ENCODE results near the gene SEZ6L2. TPM values are rescaled to one million over a fixed set of nuclear protein-coding genes. Genes with fewer than 3 reads are reported as not detected.

Gene SEZ6L2
- total RNA-seq, 1 donor from 2014 or later = 0.21 TPM

- H3K27me3 ChIP-seq = no peaks in the 10 kb centered on the region
- peak overlapping the region; percentile 75 to 80 for H3K27ac ChIP-seq
- no peak for DNase-seq (ENCODE audit: low spot score in 2 of 2)
- intact Hi-C loops (cut with DNase I) = loop anchor here (2.0 to 5.0 kb wide), 4 partner anchors 64 to 450 kb away; partner anchors contain the start of genes CDIPT and MAZ
- peaks cover 3 to 6% of the 10 kb centered on the region in 2 donors for H3K36me3 ChIP-seq
- H3K9me3 ChIP-seq = no peaks in the 10 kb centered on the region
- H3K4me3 ChIP-seq = peak overlapping the region; percentile 91 to 96
- H3K4me1 ChIP-seq = peaks cover 11 to 17% of the 10 kb centered on the region in 2 donors
- TF ChIP-seq CTCF (IDR thresholded peaks at IDR 0.05) = no peak
Observed at GRCh38 chr16:29927070-29927905, 27.9 kb upstream of the SEZ6L2 start.

- H3K4me1 ChIP-seq = peaks cover 11 to 17% of the 10 kb centered on the region in 2 donors
- peak overlapping the region; percentile 91 to 96 for H3K4me3 ChIP-seq
- H3K27me3 ChIP-seq = no peaks in the 10 kb centered on the region
- H3K36me3 ChIP-seq = peaks cover 9% of the 10 kb centered on the region in 2 donors
- no peaks in the 10 kb centered on the region for H3K9me3 ChIP-seq
- H3K27ac ChIP-seq = peak overlapping the region; percentile 75 to 80
- intact Hi-C loops (cut with DNase I) = loop anchor here (1.0 to 5.0 kb wide), 7 partner anchors 26 to 451 kb away; partner anchors contain the start of genes ASPHD1, CDIPT, MAZ and TAOK2
- DNase-seq (ENCODE audit: low spot score in 2 of 2) = no peak
- TF ChIP-seq CTCF (IDR thresholded peaks at IDR 0.05) = no peak
Observed at GRCh38 chr16:29926711-29927052, 27.3 kb upstream of the SEZ6L2 start.

- peak; percentile 40 to 94 for DNase-seq (ENCODE audit: low spot score in 2 of 2)
- TF ChIP-seq CTCF (IDR thresholded peaks at IDR 0.05) = no peak
- H3K4me3 ChIP-seq = peak within 1 kb of the TSS; percentile 91 to 96
- peak within 1 kb of the TSS; percentile 75 to 80 for H3K27ac ChIP-seq
- peaks cover 11 to 17% of the 10 kb centered on the region in 2 donors for H3K4me1 ChIP-seq
- intact Hi-C loops (cut with DNase I) = loop anchor here (1.0 to 5.0 kb wide), 7 partner anchors 26 to 451 kb away; partner anchors contain the start of genes ASPHD1, CDIPT, MAZ and TAOK2
- peaks cover 14% of the 10 kb centered on the region in 2 donors for H3K36me3 ChIP-seq
- no peaks in the 10 kb centered on the region for H3K9me3 ChIP-seq
- no peaks in the 10 kb centered on the region for H3K27me3 ChIP-seq
Observed at GRCh38 chr16:29925781-29926710, 26.7 kb upstream of the SEZ6L2 start, which contains the start of gene KCTD13. KCTD13 (minus strand) TSS chr16:29926226; CDS start chr16:29926033, 193 bp downstream.

GRCh38 chr16:29925105-29925756, 25.9 kb upstream of the SEZ6L2 start:
- H3K36me3 ChIP-seq = peaks cover 20 to 21% of the 10 kb centered on the region in 2 donors
- H3K9me3 ChIP-seq = no peaks in the 10 kb centered on the region
- H3K4me3 ChIP-seq = peak overlapping the region; percentile 91 to 96
- intact Hi-C loops (cut with DNase I) = loop anchor here (5.0 kb wide), 2 partner anchors 118 to 452 kb away; partner anchors contain the start of gene MAZ
- peaks cover 11 to 17% of the 10 kb centered on the region in 2 donors for H3K4me1 ChIP-seq
- TF ChIP-seq CTCF (IDR thresholded peaks at IDR 0.05) = no peak
- no peaks in the 10 kb centered on the region for H3K27me3 ChIP-seq
- H3K27ac ChIP-seq = peak overlapping the region in 1 of 2 donors; percentile 75
- DNase-seq (ENCODE audit: low spot score in 2 of 2) = no peak

- no peaks in the 10 kb centered on the region for H3K9me3 ChIP-seq
- H3K27me3 ChIP-seq = no peaks in the 10 kb centered on the region
- no peak for DNase-seq (ENCODE audit: low spot score in 2 of 2)
- no peak overlapping the region for H3K27ac ChIP-seq
- intact Hi-C loops (cut with DNase I) = no loop called here
- H3K4me1 ChIP-seq = peaks cover 11 to 17% of the 10 kb centered on the region in 2 donors
- peaks cover 30 to 34% of the 10 kb centered on the region in 2 donors for H3K36me3 ChIP-seq
- no peak overlapping the region for H3K4me3 ChIP-seq
- TF ChIP-seq CTCF (IDR thresholded peaks at IDR 0.05) = no peak
Observed at GRCh38 chr16:29922986-29923501, 23.7 kb upstream of the SEZ6L2 start.
